DMS 273 (cell line): ENCODE data around the gene FLOT2.
"Not testable (repeated sequence)": the region's sequence is repeated elsewhere in the genome, so short reads cannot be mapped to it uniquely, and the experiment has no call there.

Experiments used
- DNase-seq: peaks from one replicate; lab custom pipeline; 2025; ENCODE audit not compliant: unreplicated experiment; lab: John Stamatoyannopoulos, UW

The FLOT2 gene

GRCh38 chr17:28916302-28916934 lies 18.9 kb upstream of the FLOT2 start:
- peak; percentile 51 for DNase-seq

- no peak for DNase-seq
Measured at GRCh38 chr17:28912938-28913333, 15.4 kb upstream of the FLOT2 start.

- no peak for DNase-seq
Measured at GRCh38 chr17:28912281-28912937, 14.9 kb upstream of the FLOT2 start.

GRCh38 chr17:28911411-28912045 lies 14.0 kb upstream of the FLOT2 start:
- DNase-seq: no peak

GRCh38 chr17:28910534-28910933 lies 13.0 kb upstream of the FLOT2 start:
- no peak for DNase-seq

GRCh38 chr17:28908640-28909167 lies 11.2 kb upstream of the FLOT2 start:
- DNase-seq: no peak

GRCh38 chr17:28907709-28908475 lies 10.4 kb upstream of the FLOT2 start:
- DNase-seq: no peak

GRCh38 chr17:28906706-28907438 lies 9.3 kb upstream of the FLOT2 start:
- no peak for DNase-seq

GRCh38 chr17:28906276-28906675 lies 8.7 kb upstream of the FLOT2 start:
- DNase-seq: no peak

- DNase-seq: no peak
Measured at GRCh38 chr17:28904800-28905199, 7.3 kb upstream of the FLOT2 start.

- not testable (repeated sequence) for DNase-seq
Measured at GRCh38 chr17:28903546-28903841, 6.0 kb upstream of the FLOT2 start.

- peak; percentile 98 for DNase-seq
Measured at GRCh38 chr17:28902819-28903545, 5.4 kb upstream of the FLOT2 start, which contains the start of gene DHRS13. Gene DHRS13 (minus strand): TSS chr17:28903079. CDS start chr17:28902944, 135 bp downstream.

GRCh38 chr17:28901866-28902818 lies 4.6 kb upstream of the FLOT2 start:
- peak; percentile 84 for DNase-seq

- DNase-seq: no peak
Measured at GRCh38 chr17:28900986-28901726, 3.6 kb upstream of the FLOT2 start.

- DNase-seq: no peak
Measured at GRCh38 chr17:28899212-28899815, 1.8 kb upstream of the FLOT2 start.

GRCh38 chr17:28898527-28898955 lies 1.0 kb upstream of the FLOT2 start:
- no peak for DNase-seq

GRCh38 chr17:28897769-28898526 lies 415 bp upstream of the FLOT2 start:
- DNase-seq: no peak
